GM21528 (cell line): Measurements from ENCODE around the gene LRRC8B.
"Not testable (repeated sequence)": the region's sequence is repeated elsewhere in the genome, so short reads cannot be mapped to it uniquely, and the experiment has no call there.

ENCODE experiments used
- ATAC-seq: cut with Tn5 transposase; IDR thresholded peaks from one replicate; pipeline ENCODE4 v1.9.1; 2021; ENCODE audit warnings: mild to moderate bottlenecking, moderate library complexity; ENCODE audit not compliant: unreplicated experiment, low FRiP score

Gene LRRC8B

DNA sequence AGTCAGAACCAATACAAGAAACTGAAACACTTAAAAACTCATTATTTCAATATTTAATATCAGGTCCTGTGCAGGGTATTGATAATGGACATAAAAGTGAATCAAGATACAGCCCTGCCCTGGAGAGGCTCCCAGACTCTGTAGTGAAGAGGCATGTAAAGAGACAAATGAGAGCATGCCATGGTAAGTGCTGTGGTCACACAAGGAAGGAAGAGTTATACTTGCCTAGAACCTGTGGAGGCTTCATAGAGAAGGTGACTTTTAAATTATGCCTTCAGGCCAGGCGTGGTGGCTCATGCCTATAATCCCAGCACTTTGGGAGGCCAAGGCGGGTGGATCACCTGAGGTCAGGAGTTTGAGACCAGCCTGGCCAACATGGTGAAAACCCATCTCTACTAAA, 105.0 kb downstream of the LRRC8B start:
- ATAC-seq, result not testable (repeated sequence)

DNA sequence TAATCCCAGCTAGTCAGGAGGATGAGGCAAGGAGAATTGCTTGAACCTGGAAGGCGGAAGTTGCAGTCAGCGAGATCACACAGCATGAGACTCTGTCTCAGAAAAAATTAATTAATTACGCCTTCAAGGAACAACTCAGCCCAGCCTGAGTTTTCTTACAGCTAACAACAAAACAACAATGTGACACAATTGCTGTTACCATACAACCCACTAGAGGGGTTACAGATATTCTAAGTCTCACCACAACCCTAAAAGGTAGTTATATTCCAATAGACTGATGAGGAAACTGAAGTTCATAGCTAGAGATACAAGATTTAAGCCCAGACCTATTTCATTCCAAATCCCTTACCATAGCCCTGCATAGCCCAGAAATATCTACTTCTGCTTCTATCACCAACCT, 105.4 kb downstream of the LRRC8B start:
- no peak for ATAC-seq

DNA sequence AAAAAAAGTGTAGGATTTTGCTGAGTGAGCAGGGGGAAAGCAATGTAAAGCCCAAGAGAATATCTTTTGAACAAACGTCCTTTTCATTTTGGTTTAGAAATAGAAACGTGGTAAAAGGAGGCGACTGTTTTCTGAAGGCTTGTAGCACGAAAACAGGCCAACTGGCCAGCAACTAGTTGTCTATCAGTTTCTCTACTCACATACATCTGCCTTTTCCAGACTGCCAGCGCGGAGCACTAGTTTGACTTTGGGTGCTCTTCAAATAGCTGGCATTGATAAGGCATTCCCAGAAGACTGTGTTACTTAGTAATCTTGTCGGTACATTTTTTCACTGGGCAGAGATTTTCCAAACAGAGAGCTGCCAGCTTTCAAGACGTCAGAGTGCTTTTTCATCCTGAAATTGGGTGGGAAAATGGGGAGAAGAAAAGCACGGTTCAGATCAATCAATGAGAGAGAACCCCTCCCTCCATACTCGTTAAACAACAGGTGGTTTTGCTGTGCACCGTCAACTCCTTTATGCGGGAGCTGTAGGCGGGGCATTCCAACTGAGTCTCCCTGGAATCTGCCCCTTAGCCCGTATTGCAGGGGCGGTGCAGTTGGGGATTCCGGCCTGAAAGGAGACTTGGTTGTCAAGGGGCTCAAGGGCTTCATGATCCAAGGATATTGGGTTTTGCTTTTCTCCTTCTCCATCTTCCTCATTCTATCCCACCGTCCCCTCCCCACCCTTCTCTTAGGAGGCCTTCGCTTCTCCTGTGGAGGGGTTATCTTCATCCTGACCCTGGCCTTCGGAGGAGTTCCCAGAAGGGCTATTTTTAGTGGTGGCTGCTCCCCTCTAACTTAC, 107.4 kb downstream of the LRRC8B start:
- ATAC-seq, result no peak

DNA sequence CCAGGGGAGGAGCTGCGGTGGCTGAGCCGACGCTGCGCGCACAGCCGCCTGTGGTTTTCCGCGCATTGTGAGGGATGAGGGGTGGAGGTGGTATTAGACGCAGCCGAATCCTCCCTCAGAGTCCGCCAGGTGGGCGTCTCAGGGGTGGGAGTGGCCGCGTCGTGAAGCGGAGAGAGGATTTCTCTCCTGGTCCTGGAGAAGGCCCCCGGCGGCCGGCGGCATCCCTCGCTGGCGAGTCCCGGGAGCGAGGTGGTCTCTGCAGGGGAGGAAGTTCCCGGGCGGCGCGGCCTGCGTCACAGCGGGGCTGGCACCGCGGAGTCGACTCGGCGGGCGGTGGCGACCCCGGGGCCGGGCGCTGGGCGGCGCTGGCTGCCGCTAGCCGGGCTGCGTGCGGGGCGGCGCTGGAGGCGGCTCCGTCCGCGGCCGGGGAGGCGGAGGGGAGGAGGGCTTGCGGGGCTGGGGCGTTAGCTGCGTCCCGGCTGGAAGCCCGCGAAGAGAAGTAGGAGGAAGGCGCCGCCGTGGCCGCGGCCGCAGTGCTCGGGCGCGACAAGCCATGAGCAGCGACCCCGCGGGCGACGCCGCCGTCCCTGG, 108.1 kb downstream of the LRRC8B start, which contains the start of gene LRRC8C:
LRRC8C (plus strand) TSS at position 464 of the 591 bp plus-strand sequence. CDS start 53,354 bp downstream, outside the sequence.
- peak; percentile 90 for ATAC-seq

DNA sequence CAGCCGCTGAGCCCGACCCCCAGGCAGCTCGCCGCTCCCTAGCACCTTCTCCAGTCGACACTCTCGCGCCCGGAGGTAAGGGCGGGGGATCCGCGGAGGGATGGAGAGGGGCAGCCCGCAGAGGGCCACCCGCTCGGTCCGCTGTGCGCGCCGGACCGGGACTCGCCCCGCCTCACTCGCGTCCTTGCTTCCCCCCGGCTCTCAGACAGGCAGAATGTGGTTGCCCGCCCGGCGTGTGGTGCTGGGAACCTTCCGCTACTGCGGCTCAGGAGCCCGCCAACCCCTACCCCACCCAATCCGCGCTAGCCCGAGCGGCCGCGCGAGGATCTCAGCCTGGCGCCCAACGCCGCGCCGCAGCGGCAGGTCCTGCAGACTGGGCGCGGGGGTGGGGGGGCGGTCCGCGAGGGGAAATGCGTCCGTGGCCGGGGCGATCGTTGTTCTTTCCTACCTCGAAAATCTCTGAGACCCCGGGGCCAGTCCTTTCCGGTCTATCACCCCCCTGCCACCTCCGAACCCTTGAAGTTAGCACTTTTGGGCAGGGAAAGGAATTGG, 108.7 kb downstream of the LRRC8B start:
- ATAC-seq, result peak; percentile 63

DNA sequence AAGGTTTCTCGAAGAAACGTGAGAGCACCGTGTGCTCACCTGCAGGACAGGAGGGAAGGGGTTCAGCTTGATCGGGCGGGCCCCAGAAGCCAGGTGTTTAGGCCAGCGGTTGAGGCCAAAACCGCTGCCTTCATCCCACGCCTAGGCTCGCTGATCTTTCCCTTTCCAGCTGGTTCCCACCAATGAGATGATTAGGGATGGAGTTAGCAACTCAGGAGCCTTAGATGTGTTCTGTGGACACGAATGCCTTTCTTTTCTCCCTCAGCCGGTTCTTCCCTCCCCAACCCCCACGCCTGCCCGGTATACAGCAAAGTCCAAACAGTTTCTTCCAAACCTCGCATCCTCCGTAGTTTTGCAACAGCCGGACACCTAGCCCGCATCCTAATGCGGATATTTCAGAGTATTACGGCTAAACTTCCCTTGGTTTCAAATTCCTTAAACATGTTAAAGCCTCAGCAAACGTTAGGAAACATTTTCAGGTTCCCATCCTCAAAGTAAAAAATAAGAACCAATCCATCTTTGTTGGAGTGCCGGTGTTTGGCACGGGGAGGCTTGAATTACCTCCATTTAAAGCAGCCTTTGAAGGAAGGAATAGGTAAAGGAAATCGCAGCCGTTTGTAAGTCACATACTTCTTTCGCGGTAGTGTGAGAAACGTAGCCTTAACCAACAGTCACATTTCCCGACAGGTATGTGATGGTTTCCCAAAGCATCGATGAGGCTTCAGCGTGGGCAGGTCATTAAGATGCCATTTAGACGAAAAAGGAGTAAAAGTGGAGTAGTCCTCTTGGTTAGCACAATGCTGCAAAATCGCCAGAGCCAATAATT, 109.4 kb downstream of the LRRC8B start:
- no peak for ATAC-seq

DNA sequence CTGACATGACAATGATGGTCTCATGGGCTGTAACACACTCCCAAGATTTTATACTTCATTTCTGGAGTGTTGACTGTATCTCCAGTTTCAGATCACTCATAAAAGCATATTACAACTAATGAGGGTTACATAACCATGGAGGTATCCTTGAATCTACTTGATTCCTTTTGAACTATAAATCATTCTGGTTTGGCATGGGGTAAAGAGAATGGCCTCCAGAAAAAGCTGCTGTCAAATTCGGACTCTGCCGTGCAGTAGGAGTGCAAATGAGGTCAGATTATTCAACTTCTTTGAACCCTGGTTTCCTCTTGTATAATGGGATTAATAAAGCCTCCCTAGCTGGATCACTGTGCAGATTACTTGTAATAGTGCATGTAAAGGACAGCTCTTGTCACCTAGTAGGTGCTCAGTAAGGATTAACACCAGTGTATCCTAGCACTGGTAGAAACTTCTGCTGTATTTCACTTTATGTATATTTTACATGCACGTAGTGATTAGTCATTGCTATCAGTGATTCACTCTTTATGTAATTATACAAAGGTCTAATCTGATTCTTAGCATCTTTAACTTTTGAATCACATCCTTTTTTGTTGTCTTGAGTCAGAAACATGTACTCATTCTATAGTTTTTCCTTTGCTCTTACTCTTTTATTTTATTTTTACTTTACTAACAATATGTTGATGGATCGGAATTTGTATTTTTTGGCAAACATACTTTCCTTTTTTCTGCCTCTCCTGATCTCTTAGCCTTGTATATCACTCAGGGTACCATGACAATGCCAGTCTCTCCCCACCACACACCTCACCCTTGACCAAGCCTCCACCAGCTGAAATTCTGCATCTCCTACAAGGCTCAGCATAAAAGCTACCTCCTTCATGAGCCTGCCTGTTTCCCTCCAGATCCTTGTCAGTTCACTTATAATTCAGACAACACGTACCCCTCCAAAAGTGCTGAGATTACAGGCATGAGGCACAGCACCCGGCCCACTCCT, 111.5 kb downstream of the LRRC8B start:
- no peak for ATAC-seq

DNA sequence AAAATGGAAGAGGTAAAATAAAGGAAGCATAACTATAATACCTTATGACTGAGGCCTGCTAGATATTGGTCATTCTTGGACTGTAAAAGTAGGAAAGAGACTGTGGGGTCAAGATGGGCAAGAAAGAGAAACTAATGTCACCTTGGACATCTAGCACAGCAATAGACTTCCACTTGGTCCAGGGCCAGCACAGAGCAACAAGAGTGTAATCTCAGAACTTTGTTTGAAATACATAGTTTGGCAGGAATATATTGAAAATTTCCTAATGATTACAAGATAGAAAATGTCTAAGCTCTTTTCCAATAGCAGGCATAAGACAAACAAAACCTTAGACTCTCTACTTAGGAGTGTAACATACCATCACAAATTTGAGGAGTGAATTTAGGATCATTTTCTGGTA, 112.9 kb downstream of the LRRC8B start:
- no peak for ATAC-seq

DNA sequence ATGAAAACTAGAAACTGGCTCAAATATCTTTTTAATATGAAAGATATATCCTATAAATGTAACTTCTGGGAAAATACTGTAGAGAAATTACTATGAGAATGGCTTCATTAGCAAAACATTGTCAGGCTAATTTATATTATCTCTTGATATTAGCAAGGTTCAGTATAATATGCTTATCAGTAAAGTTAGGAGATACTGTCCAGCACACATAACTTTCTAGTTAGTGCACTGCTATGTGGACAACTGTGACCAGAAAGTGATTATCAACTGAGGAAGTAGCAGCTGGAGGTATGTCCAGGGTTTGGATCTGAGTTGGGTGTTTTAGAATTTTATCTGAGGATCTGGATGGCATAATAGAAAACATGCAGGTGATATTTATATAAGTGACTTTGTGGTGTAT, 115.8 kb downstream of the LRRC8B start:
- no peak for ATAC-seq

DNA sequence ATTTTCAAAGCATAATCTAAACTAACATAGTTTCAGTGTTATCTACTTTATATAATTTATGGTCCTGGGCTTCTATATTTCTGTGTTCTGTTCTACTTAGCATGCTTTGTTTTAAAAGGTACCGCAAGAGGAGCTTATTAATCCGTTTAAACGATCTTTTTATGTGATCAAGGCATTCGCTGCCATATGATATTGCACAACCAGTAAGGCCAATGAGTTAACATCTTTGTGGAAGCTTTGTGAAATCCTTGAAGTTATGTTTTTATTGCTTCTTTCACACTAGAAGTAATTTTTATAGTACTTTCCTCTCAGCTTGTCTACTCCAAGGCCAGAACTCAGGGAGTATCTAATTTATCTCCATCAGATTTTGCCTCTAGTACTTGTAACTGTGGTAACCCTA, 117.2 kb downstream of the LRRC8B start:
- no peak for ATAC-seq

DNA sequence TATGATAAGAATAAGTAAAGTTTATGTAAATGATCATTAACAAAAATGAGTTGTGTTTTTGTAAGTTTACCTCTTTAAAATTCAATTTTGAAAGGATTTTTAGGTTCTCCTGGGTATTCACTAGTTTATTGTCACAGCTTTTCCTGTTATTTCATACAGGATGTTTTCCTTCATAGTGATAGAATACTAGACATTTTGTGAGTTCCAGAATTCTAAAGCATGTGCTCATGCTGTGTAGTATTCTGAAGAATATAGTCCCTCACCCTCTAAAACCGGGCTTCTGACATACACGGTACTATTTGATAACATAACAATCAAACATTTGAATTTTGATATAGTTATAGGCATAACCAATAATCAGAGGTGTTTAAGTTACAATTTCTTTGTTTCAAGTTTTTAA, 118.9 kb downstream of the LRRC8B start:
- no peak for ATAC-seq

DNA sequence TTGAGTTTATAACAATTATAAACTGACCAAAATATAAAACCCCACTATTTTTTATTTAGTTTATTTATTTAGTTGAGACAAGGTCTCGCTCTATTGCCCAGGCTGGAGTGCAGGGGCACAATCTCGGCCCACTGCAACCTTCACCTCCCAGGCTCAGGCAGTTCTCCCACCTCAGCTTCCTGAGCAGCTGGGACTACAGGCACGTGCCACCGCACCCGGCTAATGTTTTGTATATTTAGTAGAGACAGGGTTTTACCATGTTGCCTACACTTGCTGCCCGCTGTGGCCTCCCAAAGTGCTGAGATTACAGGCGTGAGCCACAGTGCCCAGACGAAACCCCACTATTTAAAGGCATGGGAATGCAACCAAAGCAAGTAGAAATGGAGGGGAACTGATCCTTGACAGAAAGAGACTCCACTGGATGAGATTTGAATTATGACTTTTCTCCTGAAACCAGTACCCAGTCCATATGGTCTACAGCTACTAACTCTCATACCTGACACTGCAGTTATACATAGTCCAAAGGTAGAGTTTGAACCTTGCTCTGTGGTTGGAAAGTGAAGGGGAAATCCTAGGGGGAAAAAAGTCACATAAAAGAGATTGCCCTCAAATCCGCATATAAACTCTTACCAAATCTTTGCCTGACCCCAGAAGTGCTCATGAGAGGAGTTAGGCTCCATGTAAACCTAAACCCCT, 119.6 kb downstream of the LRRC8B start:
- ATAC-seq, result no peak

DNA sequence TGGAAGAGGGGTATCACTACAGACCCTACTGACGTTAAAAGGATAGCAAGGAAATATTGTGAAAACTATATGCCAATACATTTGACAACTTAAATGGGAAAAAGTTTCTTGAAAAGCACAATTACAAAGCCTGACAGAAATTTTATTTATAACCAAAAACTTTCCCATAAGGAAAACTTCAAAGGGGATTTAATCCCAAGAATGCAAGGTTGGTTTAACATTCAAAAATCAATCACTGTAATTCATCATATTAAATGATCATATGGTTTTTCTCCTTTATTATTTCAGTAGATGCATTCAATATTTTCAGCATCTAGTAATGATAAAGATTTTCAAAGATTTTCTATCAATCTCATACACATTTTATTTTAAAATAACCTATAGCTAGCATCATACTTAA, 121.6 kb downstream of the LRRC8B start:
- ATAC-seq, result no peak
